ENCODE results near the gene PLCB4.

DNA sequence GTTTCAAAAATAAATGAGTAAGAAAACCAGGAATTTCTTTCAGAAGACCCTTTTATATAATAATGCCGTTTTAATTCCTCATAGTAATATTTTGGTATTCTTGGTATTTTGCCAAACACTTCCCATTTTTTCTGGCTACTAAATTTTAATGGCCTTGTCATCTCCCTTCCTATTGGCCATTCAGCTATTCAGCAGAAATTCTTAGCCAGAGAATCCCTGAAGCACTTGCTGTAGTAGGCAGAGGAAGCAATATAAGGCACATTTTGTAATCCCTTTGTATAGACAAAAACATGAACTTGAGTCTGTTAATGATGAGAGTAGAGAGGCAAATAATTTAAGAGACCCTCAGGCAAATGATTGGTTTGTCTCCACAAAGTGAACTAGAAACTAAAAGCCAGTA lies 327.1 kb downstream of the PLCB4 start:
- TF ChIP-seq TAF1 (IDR thresholded peaks at IDR 0.05; ENCODE audit: borderline replicate concordance, insufficient read depth, low read length), result no peak
- no peak for TF ChIP-seq SIN3A (IDR thresholded peaks at IDR 0.05; ENCODE audit: borderline replicate concordance, insufficient read depth, low read length)
- no peak for TF ChIP-seq FOXP2 (optimal IDR thresholded peaks at IDR 0.05; ENCODE audit: borderline replicate concordance, extremely low read depth, extremely low read length, insufficient read depth)
- TF ChIP-seq, protein P1, sequence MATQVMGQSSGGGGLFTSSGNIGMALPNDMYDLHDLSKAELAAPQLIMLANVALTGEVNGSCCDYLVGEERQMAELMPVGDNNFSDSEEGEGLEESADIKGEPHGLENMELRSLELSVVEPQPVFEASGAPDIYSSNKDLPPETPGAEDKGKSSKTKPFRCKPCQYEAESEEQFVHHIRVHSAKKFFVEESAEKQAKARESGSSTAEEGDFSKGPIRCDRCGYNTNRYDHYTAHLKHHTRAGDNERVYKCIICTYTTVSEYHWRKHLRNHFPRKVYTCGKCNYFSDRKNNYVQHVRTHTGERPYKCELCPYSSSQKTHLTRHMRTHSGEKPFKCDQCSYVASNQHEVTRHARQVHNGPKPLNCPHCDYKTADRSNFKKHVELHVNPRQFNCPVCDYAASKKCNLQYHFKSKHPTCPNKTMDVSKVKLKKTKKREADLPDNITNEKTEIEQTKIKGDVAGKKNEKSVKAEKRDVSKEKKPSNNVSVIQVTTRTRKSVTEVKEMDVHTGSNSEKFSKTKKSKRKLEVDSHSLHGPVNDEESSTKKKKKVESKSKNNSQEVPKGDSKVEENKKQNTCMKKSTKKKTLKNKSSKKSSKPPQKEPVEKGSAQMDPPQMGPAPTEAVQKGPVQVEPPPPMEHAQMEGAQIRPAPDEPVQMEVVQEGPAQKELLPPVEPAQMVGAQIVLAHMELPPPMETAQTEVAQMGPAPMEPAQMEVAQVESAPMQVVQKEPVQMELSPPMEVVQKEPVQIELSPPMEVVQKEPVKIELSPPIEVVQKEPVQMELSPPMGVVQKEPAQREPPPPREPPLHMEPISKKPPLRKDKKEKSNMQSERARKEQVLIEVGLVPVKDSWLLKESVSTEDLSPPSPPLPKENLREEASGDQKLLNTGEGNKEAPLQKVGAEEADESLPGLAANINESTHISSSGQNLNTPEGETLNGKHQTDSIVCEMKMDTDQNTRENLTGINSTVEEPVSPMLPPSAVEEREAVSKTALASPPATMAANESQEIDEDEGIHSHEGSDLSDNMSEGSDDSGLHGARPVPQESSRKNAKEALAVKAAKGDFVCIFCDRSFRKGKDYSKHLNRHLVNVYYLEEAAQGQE (IDR thresholded peaks at IDR 0.05; ENCODE audit: insufficient read depth in 1 of 2, low read depth in 2 of 2, low read length in 2 of 2), result no peak

All from PFSK-1 (cell line).